Astrocyte (in vitro differentiated cells and primary cell): ENCODE data around the gene DPH2.

Experiments
- EZH2 ChIP-seq: IDR thresholded peaks from 2 replicates; pipeline ENCODE4 v1.6.1; 2012; ENCODE audit warnings: mild to moderate bottlenecking, low read length, inconsistent platforms; ENCODE audit not compliant: insufficient read depth
- TF ChIP-seq, protein P1 (sequence below): IDR thresholded peaks from 2 replicates; pipeline ENCODE4 v1.5.1; 2011; ENCODE audit warnings: low read depth, mild to moderate bottlenecking, inconsistent platforms, low read length, moderate library complexity; ENCODE audit not compliant: insufficient read depth

DNA sequence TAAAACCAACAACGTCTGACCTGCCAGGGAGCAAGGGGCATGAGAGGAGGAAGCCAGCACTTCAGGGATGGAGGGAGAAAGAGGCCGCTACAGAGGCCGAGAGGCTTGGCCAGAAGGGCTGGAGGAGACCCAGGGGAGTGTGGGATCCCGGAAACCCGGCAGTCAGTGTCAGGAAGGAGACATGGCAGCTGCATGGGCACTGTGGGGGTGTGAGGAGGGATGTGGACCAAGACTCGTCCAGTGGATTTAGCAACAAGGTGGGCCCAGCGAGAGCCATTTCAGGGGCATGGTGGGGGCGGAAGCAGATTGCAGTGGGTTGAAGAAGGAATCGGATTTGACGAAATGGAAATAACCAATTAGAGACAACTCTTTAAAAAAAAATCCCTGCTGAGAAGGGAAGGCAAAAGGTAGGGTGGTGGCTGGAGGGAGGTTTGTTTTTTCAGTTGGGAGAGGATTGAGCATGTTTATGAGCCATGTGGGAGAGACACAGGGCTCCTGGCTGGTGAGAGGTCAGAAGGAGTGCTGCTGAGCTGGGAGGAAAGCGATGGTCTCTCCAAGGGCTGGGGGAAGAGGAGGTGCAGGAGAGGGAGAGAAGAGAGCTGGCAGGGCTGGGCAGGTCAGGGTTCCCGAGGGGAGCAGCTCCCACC is 13.6 kb downstream of the DPH2 start:
- TF ChIP-seq, protein P1, sequence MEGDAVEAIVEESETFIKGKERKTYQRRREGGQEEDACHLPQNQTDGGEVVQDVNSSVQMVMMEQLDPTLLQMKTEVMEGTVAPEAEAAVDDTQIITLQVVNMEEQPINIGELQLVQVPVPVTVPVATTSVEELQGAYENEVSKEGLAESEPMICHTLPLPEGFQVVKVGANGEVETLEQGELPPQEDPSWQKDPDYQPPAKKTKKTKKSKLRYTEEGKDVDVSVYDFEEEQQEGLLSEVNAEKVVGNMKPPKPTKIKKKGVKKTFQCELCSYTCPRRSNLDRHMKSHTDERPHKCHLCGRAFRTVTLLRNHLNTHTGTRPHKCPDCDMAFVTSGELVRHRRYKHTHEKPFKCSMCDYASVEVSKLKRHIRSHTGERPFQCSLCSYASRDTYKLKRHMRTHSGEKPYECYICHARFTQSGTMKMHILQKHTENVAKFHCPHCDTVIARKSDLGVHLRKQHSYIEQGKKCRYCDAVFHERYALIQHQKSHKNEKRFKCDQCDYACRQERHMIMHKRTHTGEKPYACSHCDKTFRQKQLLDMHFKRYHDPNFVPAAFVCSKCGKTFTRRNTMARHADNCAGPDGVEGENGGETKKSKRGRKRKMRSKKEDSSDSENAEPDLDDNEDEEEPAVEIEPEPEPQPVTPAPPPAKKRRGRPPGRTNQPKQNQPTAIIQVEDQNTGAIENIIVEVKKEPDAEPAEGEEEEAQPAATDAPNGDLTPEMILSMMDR, result no peak
- no peak for TF ChIP-seq EZH2
